ENCODE data around the gene CAPN10.

The CAPN10 gene

GRCh38 chr2:240637901-240638345, 51.4 kb downstream of the CAPN10 start:
- no peaks in the 10 kb centered on the region for H3K36me3 ChIP-seq
- no peaks in the 10 kb centered on the region for H3K4me1 ChIP-seq
- no peaks in the 10 kb centered on the region for H3K9me3 ChIP-seq
- DNase-seq: no peak
- H3K4me3 ChIP-seq (ENCODE audit: low read depth, low read length): no peak overlapping the region
- peaks cover 22% of the 10 kb centered on the region for H3K27me3 ChIP-seq
- no peak for TF ChIP-seq CTCF (IDR thresholded peaks at IDR 0.05; ENCODE audit: low read depth, low read length)

GRCh38 chr2:240638512-240639160, 52.1 kb downstream of the CAPN10 start:
- no peak for DNase-seq
- H3K4me3 ChIP-seq (ENCODE audit: low read depth, low read length): no peak overlapping the region

GRCh38 chr2:240639566-240639965, 53.0 kb downstream of the CAPN10 start:
- Histone ChIP-seq H3K36me3 (no peaks in the 10 kb centered on the region), H3K27me3 (peaks cover 26% of the 10 kb centered on the region), H3K4me3 (ENCODE audit: low read depth, low read length) (no peak overlapping the region), H3K4me1 (peaks cover 2% of the 10 kb centered on the region; the same call in 1 of the 2 replicates), H3K9me3 (no peaks in the 10 kb centered on the region)
- no peak for TF ChIP-seq CTCF (IDR thresholded peaks at IDR 0.05; ENCODE audit: low read depth, low read length)
- DNase-seq: no peak

More at GRCh38 chr2:240638512-240639160, 52.1 kb downstream of the CAPN10 start:
- no peaks in the 10 kb centered on the region for H3K36me3 ChIP-seq
- TF ChIP-seq CTCF (IDR thresholded peaks at IDR 0.05; ENCODE audit: low read depth, low read length): no peak
- H3K4me1 ChIP-seq: no peaks in the 10 kb centered on the region
- H3K27me3 ChIP-seq: peaks cover 22% of the 10 kb centered on the region
- no peaks in the 10 kb centered on the region for H3K9me3 ChIP-seq

- H3K36me3 ChIP-seq: no peaks in the 10 kb centered on the region
- H3K27me3 ChIP-seq: peaks cover 26% of the 10 kb centered on the region
- peaks cover 2% of the 10 kb centered on the region; the same call in 1 of the 2 replicates for H3K4me1 ChIP-seq
- TF ChIP-seq CTCF (IDR thresholded peaks at IDR 0.05; ENCODE audit: low read depth, low read length): peak; percentile 69
- no peaks in the 10 kb centered on the region for H3K9me3 ChIP-seq
- H3K4me3 ChIP-seq (ENCODE audit: low read depth, low read length): no peak overlapping the region
- peak; percentile 75 for DNase-seq
These were observed 54.4 kb downstream of the CAPN10 start for GRCh38 chr2:240640939-240641338.

GRCh38 chr2:240642061-240642805, 55.7 kb downstream of the CAPN10 start:
- H3K36me3 ChIP-seq: no peaks in the 10 kb centered on the region
- TF ChIP-seq CTCF (IDR thresholded peaks at IDR 0.05; ENCODE audit: low read depth, low read length): no peak
- H3K4me3 ChIP-seq (ENCODE audit: low read depth, low read length): no peak overlapping the region
- peaks cover 32% of the 10 kb centered on the region for H3K27me3 ChIP-seq
- no peak for DNase-seq
- no peaks in the 10 kb centered on the region for H3K9me3 ChIP-seq
- H3K4me1 ChIP-seq: peaks cover 2% of the 10 kb centered on the region; the same call in 1 of the 2 replicates

- Histone ChIP-seq H3K27me3 (peaks cover 34% of the 10 kb centered on the region), H3K4me1 (peaks cover 2% of the 10 kb centered on the region; the same call in 1 of the 2 replicates), H3K4me3 (ENCODE audit: low read depth, low read length) (no peak overlapping the region), H3K36me3 (no peaks in the 10 kb centered on the region), H3K9me3 (no peaks in the 10 kb centered on the region)
- DNase-seq: no peak
- TF ChIP-seq CTCF (IDR thresholded peaks at IDR 0.05; ENCODE audit: low read depth, low read length): no peak
These were observed 56.2 kb downstream of the CAPN10 start for GRCh38 chr2:240642806-240643092.

Data from BE2C (cell line).